GM12874 (cell line): ENCODE measurements around the gene EPC1.

ENCODE experiments used
- TF ChIP-seq, protein P1 (sequence below): IDR thresholded peaks from 2 replicates; pipeline ENCODE4 v1.5.1; 2011; ENCODE audit warnings: low read depth, mild to moderate bottlenecking, control low read depth, low read length, moderate library complexity; ENCODE audit not compliant: insufficient read depth

EPC1 gene

DNA sequence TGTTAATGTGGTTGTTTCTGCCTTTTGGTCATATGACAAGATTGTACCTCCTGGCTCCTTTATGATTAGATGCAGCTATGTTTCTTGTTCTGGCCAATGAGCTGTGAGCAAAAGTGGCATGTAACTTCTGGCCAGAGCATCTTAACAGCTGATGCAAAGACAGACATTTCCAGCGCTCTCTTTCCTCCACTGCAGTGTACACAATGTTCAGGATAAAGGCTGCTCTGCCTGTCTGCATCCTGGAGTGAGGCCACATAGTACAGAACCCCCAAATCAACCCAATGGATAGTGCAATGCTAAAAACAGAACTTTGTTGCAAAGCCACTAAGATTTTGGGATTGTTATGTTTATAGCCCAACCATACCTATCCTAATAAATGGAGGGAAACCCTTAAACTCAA lies 17.9 kb downstream of the EPC1 start:
- TF ChIP-seq, protein P1, sequence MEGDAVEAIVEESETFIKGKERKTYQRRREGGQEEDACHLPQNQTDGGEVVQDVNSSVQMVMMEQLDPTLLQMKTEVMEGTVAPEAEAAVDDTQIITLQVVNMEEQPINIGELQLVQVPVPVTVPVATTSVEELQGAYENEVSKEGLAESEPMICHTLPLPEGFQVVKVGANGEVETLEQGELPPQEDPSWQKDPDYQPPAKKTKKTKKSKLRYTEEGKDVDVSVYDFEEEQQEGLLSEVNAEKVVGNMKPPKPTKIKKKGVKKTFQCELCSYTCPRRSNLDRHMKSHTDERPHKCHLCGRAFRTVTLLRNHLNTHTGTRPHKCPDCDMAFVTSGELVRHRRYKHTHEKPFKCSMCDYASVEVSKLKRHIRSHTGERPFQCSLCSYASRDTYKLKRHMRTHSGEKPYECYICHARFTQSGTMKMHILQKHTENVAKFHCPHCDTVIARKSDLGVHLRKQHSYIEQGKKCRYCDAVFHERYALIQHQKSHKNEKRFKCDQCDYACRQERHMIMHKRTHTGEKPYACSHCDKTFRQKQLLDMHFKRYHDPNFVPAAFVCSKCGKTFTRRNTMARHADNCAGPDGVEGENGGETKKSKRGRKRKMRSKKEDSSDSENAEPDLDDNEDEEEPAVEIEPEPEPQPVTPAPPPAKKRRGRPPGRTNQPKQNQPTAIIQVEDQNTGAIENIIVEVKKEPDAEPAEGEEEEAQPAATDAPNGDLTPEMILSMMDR, result no peak

DNA sequence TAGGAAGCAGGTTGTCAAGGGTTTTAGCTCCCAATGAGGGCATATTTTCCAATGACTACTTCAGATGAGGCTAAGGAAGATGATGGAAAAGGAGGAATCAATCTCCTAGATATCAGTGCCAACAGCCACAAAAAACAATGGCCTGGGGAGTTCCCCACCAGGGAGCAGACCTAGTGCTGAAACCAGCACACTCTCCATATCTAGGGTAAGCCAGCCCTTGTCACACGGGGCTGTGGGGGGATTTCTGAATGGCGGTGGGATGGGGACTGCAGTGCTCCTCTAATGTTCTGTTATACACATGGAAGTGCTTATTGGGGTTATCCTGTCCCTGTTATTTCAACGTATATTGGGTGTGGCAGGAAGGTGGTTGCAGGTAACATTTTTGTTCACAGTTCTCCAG lies 18.5 kb downstream of the EPC1 start:
- TF ChIP-seq, protein P1, result no peak

DNA sequence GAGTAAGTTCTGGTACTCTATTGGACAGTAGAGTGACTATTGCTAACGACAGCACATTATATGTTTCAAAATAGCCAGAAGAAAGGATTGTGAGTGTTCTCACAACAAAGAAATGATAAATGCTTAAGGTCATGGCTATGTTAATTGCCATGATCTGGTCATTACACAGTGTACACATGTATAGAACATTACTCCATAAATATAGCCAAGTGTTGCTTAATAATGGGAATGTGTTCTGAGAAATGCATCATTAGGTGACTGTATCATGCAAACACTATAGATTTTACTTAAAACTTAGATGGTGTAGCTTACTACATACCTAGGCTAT lies 19.6 kb downstream of the EPC1 start:
- TF ChIP-seq, protein P1, result no peak

DNA sequence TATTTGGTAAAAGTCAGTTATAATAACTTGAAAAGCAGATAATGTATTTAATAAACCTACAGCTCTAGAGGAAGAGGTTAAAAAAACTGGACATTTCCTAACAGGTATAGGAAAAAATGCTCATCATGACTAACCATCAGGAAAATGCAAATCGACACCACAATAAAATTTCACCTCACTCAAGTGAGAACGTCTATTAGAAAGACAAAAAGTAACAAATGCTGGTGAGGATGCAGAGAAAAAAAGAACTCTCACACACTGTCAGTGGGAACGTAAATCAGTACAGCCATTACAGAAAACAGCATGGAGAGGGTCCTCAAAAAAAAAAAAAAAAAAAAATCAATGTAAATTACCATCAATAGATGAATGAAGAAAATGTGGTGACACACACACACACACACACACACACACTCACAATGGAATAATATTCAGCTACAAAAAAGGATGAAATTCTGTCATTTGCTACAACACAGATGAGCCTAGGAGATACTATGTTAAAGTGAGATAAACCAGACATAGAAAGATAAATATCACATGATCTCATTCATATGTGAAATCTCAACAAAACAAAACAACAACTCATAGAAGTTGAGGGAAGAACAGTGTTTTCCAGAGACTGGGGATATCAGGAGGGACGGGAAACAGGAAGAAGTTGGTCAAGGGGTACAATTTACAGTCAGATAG lies 20.1 kb downstream of the EPC1 start:
- TF ChIP-seq, protein P1, result no peak

DNA sequence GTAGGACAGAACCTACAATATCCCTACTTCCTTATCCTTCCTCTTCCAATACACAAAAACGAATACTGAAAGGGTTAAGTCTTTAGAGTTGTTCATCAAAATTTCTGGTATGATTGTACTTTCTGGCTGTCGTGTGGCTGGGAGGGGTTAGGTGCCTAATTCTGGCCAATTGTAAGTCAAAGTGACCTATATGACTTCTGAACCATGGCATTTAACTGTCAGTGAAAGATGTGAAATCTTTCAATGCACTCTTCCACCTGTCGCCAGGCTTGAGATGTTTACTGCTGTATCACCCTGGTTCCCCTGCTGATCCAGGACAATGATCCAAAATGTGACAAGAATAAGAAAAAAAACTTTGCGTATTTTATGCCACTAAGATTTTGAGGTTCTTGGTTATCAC lies 20.8 kb downstream of the EPC1 start:
- TF ChIP-seq, protein P1, result no peak

DNA sequence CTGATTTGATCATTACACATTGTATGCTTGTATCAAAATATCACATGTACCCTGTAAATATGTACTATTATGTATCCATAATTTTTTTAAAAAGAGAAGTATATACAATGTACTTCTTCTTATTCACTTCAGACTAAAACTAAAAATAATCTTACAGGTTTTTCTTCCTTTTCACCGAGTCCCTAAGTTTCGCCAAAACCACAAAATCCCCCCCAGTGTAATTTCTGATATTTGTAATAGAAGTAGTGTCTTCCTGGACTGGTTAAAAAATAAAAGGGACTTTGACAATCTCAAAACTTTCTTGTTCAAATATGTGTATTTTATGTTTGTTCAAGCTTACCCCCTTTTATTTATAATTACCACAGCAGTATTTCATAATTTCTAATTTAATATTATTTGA lies 23.9 kb downstream of the EPC1 start:
- TF ChIP-seq, protein P1, result no peak

DNA sequence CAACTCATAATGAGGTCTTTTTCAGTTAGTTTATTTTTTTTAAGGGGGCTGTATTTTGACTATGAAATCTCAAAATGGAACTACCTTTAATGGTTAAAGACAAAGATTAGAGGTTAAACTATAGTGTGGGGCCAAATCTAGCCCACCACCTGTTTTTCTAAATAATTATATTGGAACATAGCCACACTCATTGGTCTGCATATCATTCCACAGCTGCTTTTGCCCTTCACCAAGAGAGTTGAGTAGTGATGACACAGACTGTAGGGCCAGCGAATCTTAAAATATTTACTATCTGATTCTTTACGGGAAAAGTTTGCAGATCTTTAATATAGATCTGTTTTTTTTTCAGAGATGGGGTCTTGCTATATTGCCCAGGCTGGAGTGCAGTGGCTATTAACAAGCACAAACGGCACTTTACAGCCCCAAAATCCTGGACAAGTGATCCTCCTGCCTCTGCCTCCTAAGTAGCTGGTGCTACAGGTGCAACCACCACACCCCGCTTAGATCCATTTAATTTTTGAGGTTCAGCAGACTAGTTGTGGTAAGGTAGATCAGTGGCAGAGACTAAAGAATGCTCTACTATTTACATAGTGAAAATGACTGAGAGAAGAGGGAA lies 25.8 kb downstream of the EPC1 start:
- TF ChIP-seq, protein P1, result no peak
